Cardiac septum (tissue), 1 donor: ENCODE results near the gene MITD1. TPM values are rescaled to one million over a fixed set of nuclear protein-coding genes. Genes with fewer than 3 reads are reported as not detected.
"Not testable (repeated sequence)": the region's sequence is repeated elsewhere in the genome, so short reads cannot be mapped to it uniquely, and the experiment has no call there.

Experiments
- DNase-seq: peaks from one replicate; pipeline ENCODE4 v3.0.0-alpha.2; 2020; ENCODE audit warnings: low spot score
- intact Hi-C: fragments of 100-400 bp; cut with DNase I; formaldehyde crosslinking; loops from one replicate; pipeline ENCODE4 v1.14.0; 2022
- total RNA-seq: library from RNA; stranded (reverse); fragmentation: NEBNext Ultra II Directional; extraction: Animal tissue kit (Norgen Biotek cat#: 25700); gene quantifications from one replicate; pipeline ENCODE4 v1.2.1, GENCODE V29; 2021
- donor health status: DM: no; HTN: no; CAD: no.

MITD1 gene
- total RNA-seq, 1 donor from 2014 or later = 11.4 TPM

DNA sequence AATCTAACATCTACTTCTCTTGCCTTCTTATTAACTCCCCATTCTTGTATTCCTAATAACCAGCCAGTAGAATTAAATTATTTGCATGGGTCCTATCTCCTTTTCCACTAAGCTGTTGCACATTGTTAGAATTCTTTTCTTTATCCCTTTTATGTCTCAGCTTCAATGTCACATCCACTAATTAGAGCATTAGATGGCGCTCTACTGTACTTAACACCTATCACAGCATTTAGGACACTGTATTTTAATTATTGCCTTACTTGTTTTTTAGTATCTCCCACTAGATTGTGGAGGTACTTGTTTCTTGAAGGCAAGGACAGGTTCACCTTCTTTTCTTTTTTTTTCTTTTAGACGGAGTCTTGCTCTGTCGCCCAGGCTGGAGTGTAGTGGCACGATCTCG lies 22.3 kb downstream of the MITD1 start:
- no peak for DNase-seq
- intact Hi-C loops = no loop called here

GRCh38 chr2:99156891-99157290 lies 24.0 kb downstream of the MITD1 start:
- DNase-seq = no peak
- intact Hi-C loops = no loop called here

- DNase-seq = peak; percentile 93
- intact Hi-C loops = loop anchor here (2.0 kb wide), 2 partner anchors 14 to 182 kb away; partner anchors contain the start of genes C2orf15, EIF5B and TXNDC9
These were observed 26.0 kb downstream of the MITD1 start, which contains the start of the genes LIPT1 and TSGA10 for GRCh38 chr2:99154643-99155536. Gene LIPT1 (plus strand): TSS chr2:99154967. CDS start chr2:99161958, 6,991 bp downstream. Gene TSGA10 (minus strand): TSS chr2:99154942. CDS start chr2:99109439, 45,503 bp downstream.

DNA sequence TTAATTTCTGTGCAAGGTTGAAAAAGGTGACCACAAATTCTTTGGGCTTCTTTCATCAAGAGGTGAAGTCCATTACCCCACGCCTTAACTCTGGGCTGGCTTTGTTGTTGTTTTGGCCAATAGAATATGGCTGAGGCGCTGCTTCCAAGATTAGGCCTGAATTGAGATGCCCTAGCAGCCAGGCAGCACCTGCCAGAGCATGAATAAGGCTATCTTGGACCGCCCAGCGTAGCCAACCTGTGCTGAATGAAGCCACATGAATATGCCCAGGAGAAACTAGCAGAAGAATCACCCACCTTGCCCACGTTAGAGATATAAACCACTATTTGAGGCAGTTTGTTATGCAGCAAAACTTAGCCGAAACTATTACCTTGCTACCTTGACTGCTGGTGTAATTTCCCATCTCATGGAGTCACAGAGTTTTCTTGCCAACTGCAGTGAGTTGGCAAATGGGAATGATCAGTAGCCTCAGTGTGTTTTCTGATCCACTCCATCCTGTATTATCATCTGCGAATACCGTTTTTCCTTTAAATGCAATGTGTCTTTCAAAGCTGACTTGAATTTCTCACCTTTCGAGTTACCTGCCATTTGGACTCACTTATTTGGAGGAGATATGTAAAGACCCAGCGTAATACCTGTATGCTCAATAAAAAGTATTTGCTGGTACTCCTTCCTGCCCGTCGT lies 26.8 kb downstream of the MITD1 start:
- no peak for DNase-seq
- intact Hi-C loops = loop anchor here (2.0 kb wide), 2 partner anchors 13 to 183 kb away; partner anchors contain the start of genes C2orf15, EIF5B and TXNDC9

- DNase-seq = no peak
- intact Hi-C loops = no loop called here
These were observed 28.5 kb downstream of the MITD1 start for GRCh38 chr2:99152199-99152895.

GRCh38 chr2:99150706-99151105 lies 30.2 kb downstream of the MITD1 start:
- intact Hi-C loops = no loop called here
- no peak for DNase-seq

DNA sequence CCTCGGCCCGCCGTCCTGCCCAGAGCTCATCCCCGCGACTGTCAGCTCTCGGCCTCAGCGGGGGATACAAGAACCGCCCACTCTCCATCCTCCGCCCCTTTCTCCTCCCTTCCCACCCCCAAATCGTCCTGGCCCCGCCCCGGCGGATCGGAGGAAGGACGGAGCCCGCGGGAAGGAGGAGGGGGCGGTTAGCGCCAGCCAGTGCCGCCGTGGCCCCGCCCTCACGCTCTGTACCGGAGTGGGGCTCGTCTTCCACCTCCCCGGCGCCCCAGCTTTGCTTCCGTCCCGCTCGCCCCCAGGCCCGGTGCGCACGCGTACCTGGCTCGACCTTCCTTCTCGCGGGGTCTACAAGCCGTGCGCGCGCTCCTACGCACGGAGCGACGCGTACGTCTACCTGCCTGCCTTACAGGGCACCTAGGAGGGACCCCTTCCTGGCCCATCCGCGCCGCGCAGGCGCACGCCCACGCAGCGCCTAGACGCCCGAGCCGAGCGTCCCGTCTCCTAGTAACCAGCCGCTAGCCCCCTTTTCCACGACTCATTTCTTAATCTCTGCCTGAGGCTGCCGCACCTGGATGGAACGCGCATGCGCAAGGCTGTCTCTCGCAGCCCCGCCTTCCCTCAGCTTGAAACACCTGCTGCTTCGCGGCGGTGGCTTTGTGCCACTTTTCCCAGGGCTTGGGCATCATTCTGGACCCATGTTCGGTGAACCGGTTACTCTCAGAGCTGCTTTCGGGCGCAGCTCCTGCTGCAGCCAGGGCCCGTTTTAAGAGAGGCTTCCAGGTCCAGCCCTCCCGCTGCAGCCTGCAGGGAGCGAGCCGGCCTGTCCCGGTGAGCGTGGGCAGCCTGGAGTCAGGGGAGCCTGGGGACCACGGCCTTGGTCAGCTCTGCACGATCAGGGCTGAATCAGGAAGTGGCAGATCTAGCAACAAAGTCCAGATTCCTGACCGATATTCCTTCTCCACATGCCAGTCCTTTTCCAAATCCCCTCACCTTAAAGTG lies 39.4 kb downstream of the MITD1 start, which contains the start of gene C2orf15:
TSS of gene C2orf15 (plus strand) at position 598 of the 999 bp plus-strand sequence. CDS start 8,852 bp downstream, outside the sequence.
- peak; percentile 98 for DNase-seq
- intact Hi-C loops = loop anchor here (2.0 to 5.0 kb wide), 2 partner anchors 13 to 41 kb away; partner anchors contain the start of genes LIPT1, MITD1, MRPL30 and TSGA10

GRCh38 chr2:99140860-99141109 lies 40.1 kb downstream of the MITD1 start:
- intact Hi-C loops = loop anchor here (2.0 to 5.0 kb wide), 2 partner anchors 14 to 42 kb away; partner anchors contain the start of genes LIPT1, MITD1, MRPL30 and TSGA10
- no peak for DNase-seq

- intact Hi-C loops = loop anchor here (2.0 to 5.0 kb wide), 2 partner anchors 15 to 42 kb away; partner anchors contain the start of genes LIPT1, MITD1, MRPL30 and TSGA10
- no peak for DNase-seq
These were observed 40.6 kb downstream of the MITD1 start for GRCh38 chr2:99140056-99140859.

- DNase-seq = no peak
- intact Hi-C loops = no loop called here
These were observed 41.9 kb downstream of the MITD1 start for GRCh38 chr2:99139003-99139402.

DNA sequence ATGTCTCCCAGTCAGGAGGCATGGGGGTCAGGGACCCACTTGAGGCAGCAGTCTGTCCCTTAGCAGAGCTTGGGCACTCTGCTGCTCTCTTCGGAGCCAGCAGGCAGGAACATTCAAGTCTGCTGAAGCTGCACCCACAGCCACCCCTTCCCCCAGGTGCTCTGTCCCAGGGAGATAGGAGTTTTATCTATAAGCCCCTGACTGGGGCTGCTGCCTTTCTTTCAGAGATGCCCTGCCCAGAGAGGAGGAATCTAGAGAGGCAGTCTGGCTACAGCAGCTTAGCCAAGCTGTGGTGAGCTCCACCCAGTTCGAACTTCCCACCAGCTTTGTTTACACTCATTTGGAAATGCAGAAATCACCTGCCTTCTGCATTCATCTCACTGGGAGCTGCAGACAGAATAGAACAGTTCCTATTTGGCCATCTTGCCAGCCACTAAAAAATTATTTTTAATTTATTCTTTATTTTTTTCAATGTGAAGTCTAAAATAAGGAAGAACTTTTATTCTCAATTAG lies 45.8 kb downstream of the MITD1 start:
- intact Hi-C loops, DNase-seq: not testable (repeated sequence)

GRCh38 chr2:99127981-99128380 lies 52.9 kb downstream of the MITD1 start:
- intact Hi-C loops = no loop called here
- no peak for DNase-seq

Other genes with a start within 250 kb of the MITD1 start
- 3.3 TPM for gene CRACDL, start 244.8 kb downstream of the MITD1 start, total RNA-seq
- gene C2orf15, start 39.4 kb downstream of the MITD1 start, total RNA-seq = not detected
- 1.6 TPM for gene TSGA10, start 26.1 kb downstream of the MITD1 start, total RNA-seq
- gene LIPT1, start 26.1 kb downstream of the MITD1 start, total RNA-seq = 6.6 TPM
- gene MRPL30, start 126 bp upstream of the MITD1 start, total RNA-seq = 27.8 TPM
- gene LYG2, start 74.6 kb upstream of the MITD1 start, total RNA-seq = not detected
- 0.57 TPM for gene LYG1, start 120.1 kb upstream of the MITD1 start, total RNA-seq
- 24.8 TPM for gene TXNDC9, start 155.3 kb upstream of the MITD1 start, total RNA-seq
- 105 TPM for gene EIF5B, start 156.3 kb upstream of the MITD1 start, total RNA-seq